ENCODE measurements around the gene PDE6A. TPM values are rescaled to one million over a fixed set of nuclear protein-coding genes. Genes with fewer than 3 reads are reported as not detected.

Gene PDE6A
- 0.11 TPM in 1 of 2 replicates, not detected in the other for total RNA-seq

DNA sequence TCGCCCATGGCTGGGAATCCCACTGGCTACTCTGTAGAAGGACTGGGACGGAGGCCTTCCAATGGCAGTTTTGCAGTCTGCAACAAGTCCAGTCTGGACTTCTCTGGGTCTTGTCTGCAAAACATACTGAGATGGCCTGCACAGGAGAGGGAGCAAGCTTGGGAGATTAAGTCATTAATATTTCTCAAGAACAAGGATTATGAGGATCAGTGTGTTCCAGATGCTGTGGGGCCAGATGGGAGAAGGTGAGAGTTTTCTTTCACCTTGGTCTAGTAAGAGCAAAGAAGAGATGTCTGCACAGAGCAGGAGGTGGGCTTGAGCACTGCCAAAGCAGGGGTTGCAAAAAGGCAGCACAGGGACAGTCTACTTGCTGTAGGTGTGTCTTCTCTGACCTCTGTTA lies at the start of gene PDE6A:
PDE6A (minus strand) TSS at position 128 of the 400 bp plus-strand sequence; CDS start at position 8, 120 bp downstream.

DNA sequence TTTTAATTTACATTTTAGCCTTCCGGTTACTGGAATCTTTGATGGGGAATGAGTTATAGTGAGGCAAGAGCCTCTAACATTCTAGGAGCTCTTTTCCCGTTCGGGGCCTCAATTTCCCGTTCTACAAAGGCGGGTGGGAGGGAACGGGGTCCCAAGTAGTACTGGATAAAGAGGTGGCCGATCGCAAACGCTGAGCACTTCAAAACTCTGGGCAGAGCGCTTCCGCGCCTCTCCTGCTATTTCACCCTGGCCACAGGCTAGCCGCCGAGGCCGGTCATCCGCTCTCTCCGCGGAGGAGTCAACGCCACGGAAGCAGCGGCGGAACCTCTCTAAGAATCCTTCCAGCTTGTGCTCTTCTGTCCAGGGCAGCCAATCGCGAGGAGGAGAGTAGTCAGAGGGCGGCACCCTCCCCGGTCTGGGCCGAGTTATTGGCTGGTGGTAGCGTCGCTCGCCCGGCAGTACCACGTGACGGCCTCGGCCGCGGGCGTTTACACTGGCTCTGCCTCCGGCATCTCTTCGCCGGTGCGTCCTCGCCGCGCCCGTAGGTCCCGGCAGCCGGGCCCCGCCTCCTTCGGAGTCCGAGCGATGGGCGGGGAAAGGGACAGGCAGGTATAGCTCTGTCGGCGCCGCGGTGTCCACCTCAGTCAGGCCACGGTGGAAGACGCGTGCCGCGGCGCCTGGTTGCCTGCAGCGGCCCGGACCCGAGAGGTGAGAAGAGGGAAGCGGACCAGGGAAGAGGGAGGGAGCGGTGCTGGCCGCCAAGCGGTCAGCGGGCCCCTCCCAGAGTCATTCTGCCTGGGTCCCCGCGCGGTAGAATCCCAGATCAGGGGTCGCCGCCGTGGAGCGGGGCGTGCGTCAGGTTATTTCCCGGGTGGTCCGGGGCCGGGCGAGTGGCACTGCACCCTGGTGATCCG lies 15.9 kb upstream of the PDE6A start, which contains the start of gene SLC26A2:
SLC26A2 (plus strand) TSS at position 487 of the 914 bp plus-strand sequence. CDS start 16,895 bp downstream, outside the sequence.

Other genes with a start within 250 kb of the PDE6A start
- 2.9 TPM in 2 replicates for gene PPARGC1B, start 214.5 kb downstream of the PDE6A start, total RNA-seq
- gene SLC26A2, start 16.0 kb upstream of the PDE6A start, total RNA-seq: 21.1 and 21.6 TPM in 2 replicates
- 4.1 and 5.8 TPM in 2 replicates for gene TIGD6, start 55.9 kb upstream of the PDE6A start, total RNA-seq
- 24.1 and 26.0 TPM in 2 replicates for gene HMGXB3, start 55.9 kb upstream of the PDE6A start, total RNA-seq
- not detected in 2 replicates for gene CSF1R, start 141.8 kb upstream of the PDE6A start, total RNA-seq
- gene PDGFRB, start 211.1 kb upstream of the PDE6A start, total RNA-seq: 10.4 and 11.5 TPM in 2 replicates
- under 0.01 TPM in 1 of 2 replicates, not detected in the other for gene CDX1, start 222.0 kb upstream of the PDE6A start, total RNA-seq
- gene SLC6A7, start 245.3 kb upstream of the PDE6A start, total RNA-seq: not detected in 2 replicates

Data from dermis lymphatic vessel endothelial cell (primary cell).